Neural cell (in vitro differentiated cells): ENCODE results near the gene LMO1. TPM values are rescaled to one million over a fixed set of nuclear protein-coding genes. Genes with fewer than 3 reads are reported as not detected.

ENCODE experiments used
- H2AFZ ChIP-seq: fragments of 200-600, 300-800 bp; sonication (generic), shearing (Covaris generic); 2 replicates; pipeline ENCODE4 v1.6.0; 2014; ENCODE audit warnings: low read depth, mild to moderate bottlenecking, antibody characterized with exemption, low read length, moderate library complexity
- H3F3A ChIP-seq: fragments of 200-600 bp; shearing (Covaris generic); 2 replicates; pipeline ENCODE4 v1.6.1; 2016; ENCODE audit warnings: mild to moderate bottlenecking, moderate library complexity, mixed read lengths, antibody characterized with exemption, low read length; ENCODE audit not compliant: insufficient read depth, poor library complexity, severe bottlenecking
- H3K27ac ChIP-seq: fragments of 200-600, 300-800 bp; sonication (generic), shearing (Covaris generic); 2 replicates; pipeline ENCODE4 v1.5.1; 2014; ENCODE audit warnings: mild to moderate bottlenecking, low read length, moderate library complexity
- H3K27me3 ChIP-seq: fragments of 300-800, 200-600 bp; sonication (generic), shearing (Covaris generic); 2 replicates; pipeline ENCODE4 v1.6.0; 2014; ENCODE audit warnings: mild to moderate bottlenecking, low read depth, low read length, moderate library complexity; ENCODE audit not compliant: insufficient read depth
- H3K36me3 ChIP-seq: fragments of 300-800, 200-600 bp; sonication (generic), shearing (Covaris generic); 2 replicates; pipeline ENCODE4 v1.5.1; 2014; ENCODE audit warnings: mild to moderate bottlenecking, antibody characterized with exemption, low read length, moderate library complexity; ENCODE audit not compliant: insufficient read depth
- H3K4me2 ChIP-seq: fragments of 300-800, 200-600 bp; sonication (generic), shearing (Covaris generic); 2 replicates; pipeline ENCODE4 v1.6.0; 2014; ENCODE audit warnings: mild to moderate bottlenecking, low read length
- H3K4me3 ChIP-seq: fragments of 300-800, 200-600 bp; sonication (generic), shearing (Covaris generic); 2 replicates; pipeline ENCODE4 v1.5.1; 2014; ENCODE audit warnings: mild to moderate bottlenecking, low read length, moderate library complexity
- H3K79me2 ChIP-seq: fragments of 200-600 bp; shearing (Covaris generic); replicated peaks from 2 replicates; pipeline ENCODE4 v1.6.0; 2014; ENCODE audit warnings: mild to moderate bottlenecking, low read length, moderate library complexity; ENCODE audit not compliant: insufficient read depth
- H3K9ac ChIP-seq: fragments of 300-800, 200-600 bp; sonication (generic), shearing (Covaris generic); 2 replicates; pipeline ENCODE4 v1.6.1; 2016; ENCODE audit warnings: mild to moderate bottlenecking, low read length, mixed read lengths
- H3K9me2 ChIP-seq: fragments of 200-600 bp; shearing (Covaris generic); 2 replicates; pipeline ENCODE4 v1.6.1; 2016; ENCODE audit warnings: mild to moderate bottlenecking, low read length, mixed read lengths; ENCODE audit not compliant: insufficient read depth
- H3K9me3 ChIP-seq: fragments of 200-600, 300-800 bp; sonication (generic), shearing (Covaris generic); 2 replicates; pipeline ENCODE4 v1.6.1; 2016; ENCODE audit warnings: mild to moderate bottlenecking, mixed run types, low read length, moderate library complexity, mixed read lengths
- H4K20me1 ChIP-seq: fragments of 200-600 bp; shearing (Covaris generic); 2 replicates; pipeline ENCODE4 v1.6.1; 2016; ENCODE audit warnings: mild to moderate bottlenecking, mixed run types; ENCODE audit not compliant: insufficient read depth
- CTCF ChIP-seq: fragments of 450-650 bp; IDR thresholded peaks from 2 replicates; pipeline ENCODE4 v1.5.1; 2014; ENCODE audit warnings: antibody characterized with exemption, mild to moderate bottlenecking, moderate library complexity; ENCODE audit not compliant: poor library complexity, severe bottlenecking
- EP300 ChIP-seq: fragments of 450-650 bp; conservative IDR thresholded peaks from 2 replicates; pipeline ENCODE4 v1.6.1; 2014; ENCODE audit warnings: antibody characterized with exemption, mild to moderate bottlenecking, moderate library complexity; ENCODE audit not compliant: poor library complexity, severe bottlenecking
- EZH2 ChIP-seq: fragments of 200-600, 300-800 bp; shearing (Covaris generic), sonication (generic); IDR thresholded peaks from 2 replicates; pipeline ENCODE4 v1.6.1; 2014; ENCODE audit warnings: antibody characterized with exemption, low read length, borderline replicate concordance, mild to moderate bottlenecking; ENCODE audit not compliant: insufficient read depth, poor library complexity, severe bottlenecking
- MXI1 ChIP-seq: fragments of 450-650 bp; conservative IDR thresholded peaks from 2 replicates; pipeline ENCODE4 v1.6.1; 2014; ENCODE audit warnings: antibody characterized with exemption, mild to moderate bottlenecking; ENCODE audit not compliant: poor library complexity, severe bottlenecking
- POLR2AphosphoS5 ChIP-seq: IDR thresholded peaks from 2 replicates; pipeline ENCODE4 v1.6.1; 2012
- RAD21 ChIP-seq: fragments of 450-650 bp; conservative IDR thresholded peaks from 2 replicates; pipeline ENCODE4 v1.6.1; 2014; ENCODE audit warnings: antibody characterized with exemption, mild to moderate bottlenecking, moderate library complexity
- REST ChIP-seq: IDR thresholded peaks from 2 replicates; pipeline ENCODE4 v1.6.1; 2012; ENCODE audit warnings: borderline replicate concordance
- SMC3 ChIP-seq: fragments of 450-650 bp; conservative IDR thresholded peaks from 2 replicates; pipeline ENCODE4 v1.6.1; 2014; ENCODE audit warnings: antibody characterized with exemption, mild to moderate bottlenecking, moderate library complexity; ENCODE audit not compliant: poor library complexity
- TAF1 ChIP-seq: IDR thresholded peaks from 2 replicates; pipeline ENCODE4 v1.6.1; 2012; ENCODE audit warnings: low read depth
- polyA plus RNA-seq: library from polyadenylated mRNA; depleted of rRNA; stranded (reverse); fragments of >200 nt; gene quantifications from 2 replicates; pipeline ENCODE4 v1.2.3, GENCODE V29; 2014

LMO1 gene
- polyA plus RNA-seq, 1 donor from 2014 or later: 4.4 TPM

GRCh38 chr11:8225589-8226036 is 38.1 kb downstream of the LMO1 start:
- Histone ChIP-seq H3K79me2 (no peaks in the 10 kb centered on the region), H3K27me3 (no peaks in the 10 kb centered on the region), H3K36me3 (no peaks in the 10 kb centered on the region), H3K9me2 (no peaks in the 10 kb centered on the region), H4K20me1 (no peaks in the 10 kb centered on the region), H3K27ac (no peak overlapping the region), H3K9ac (no peak overlapping the region), H3F3A (no peaks in the 10 kb centered on the region), H3K9me3 (no peaks in the 10 kb centered on the region), H2AFZ (no peak overlapping the region), H3K4me3 (no peak overlapping the region), H3K4me2 (no peak overlapping the region)
- TF ChIP-seq MXI1 (peak; percentile 16), POLR2AphosphoS5 (no peak), EZH2 (no peak), SMC3 (peak; percentile 99), RAD21 (peak; percentile 96), CTCF (peak; percentile 96)

GRCh38 chr11:8224711-8225110 is 39.0 kb downstream of the LMO1 start:
- H3K36me3 ChIP-seq: no peaks in the 10 kb centered on the region
- no peak overlapping the region for H3K4me2 ChIP-seq
- H3K9me2 ChIP-seq: no peaks in the 10 kb centered on the region
- no peak overlapping the region for H3K4me3 ChIP-seq
- H3K9me3 ChIP-seq: no peaks in the 10 kb centered on the region
- H4K20me1 ChIP-seq: no peaks in the 10 kb centered on the region
- TF ChIP-seq MXI1 (no peak), REST (no peak), EP300 (no peak), SMC3 (no peak), POLR2AphosphoS5 (no peak), EZH2 (no peak), TAF1 (no peak), RAD21 (no peak), CTCF (no peak)
- no peaks in the 10 kb centered on the region for H3F3A ChIP-seq
- H3K79me2 ChIP-seq: no peaks in the 10 kb centered on the region
- H3K27ac ChIP-seq: no peak overlapping the region
- no peak overlapping the region for H2AFZ ChIP-seq
- no peaks in the 10 kb centered on the region for H3K27me3 ChIP-seq
- H3K9ac ChIP-seq: no peak overlapping the region
